HG03457 (cell line): ENCODE measurements around the gene RNF14.
A peak's percentile ranks its signal among the peaks of the same experiment; 100 is the strongest.
"Not testable (repeated sequence)": the region's sequence is repeated elsewhere in the genome, so short reads cannot be mapped to it uniquely, and the experiment has no call there.

Experiments
- ATAC-seq: cut with Tn5 transposase; IDR thresholded peaks from one replicate; pipeline ENCODE4 v1.9.1; 2021; ENCODE audit warnings: moderate number of reproducible peaks; ENCODE audit not compliant: unreplicated experiment

The RNF14 gene

GRCh38 chr5:142012792-142013388, 44.0 kb downstream of the RNF14 start, which contains the start of gene GNPDA1:
Gene GNPDA1, minus strand, starts transcription at chr5:142013027. Its CDS starts 992 bp downstream, at chr5:142012035.
- peak; percentile 39 for ATAC-seq

GRCh38 chr5:142013734-142014521, 45.0 kb downstream of the RNF14 start:
- no peak for ATAC-seq

GRCh38 chr5:142014911-142015584, 46.1 kb downstream of the RNF14 start:
- ATAC-seq: no peak

GRCh38 chr5:142015781-142016533, 47.1 kb downstream of the RNF14 start:
- peak; percentile 39 for ATAC-seq

GRCh38 chr5:142016556-142016955, 47.7 kb downstream of the RNF14 start:
- ATAC-seq: peak; percentile 31

GRCh38 chr5:142017832-142018427, 49.0 kb downstream of the RNF14 start:
- peak; percentile 35 for ATAC-seq

- no peak for ATAC-seq
These were observed 51.3 kb downstream of the RNF14 start for GRCh38 chr5:142020122-142020659.

GRCh38 chr5:142023836-142024235, 54.9 kb downstream of the RNF14 start:
- no peak for ATAC-seq

- peak; percentile 99 for ATAC-seq
These were observed 55.9 kb downstream of the RNF14 start for GRCh38 chr5:142024771-142025304.

- no peak for ATAC-seq
These were observed 56.7 kb downstream of the RNF14 start for GRCh38 chr5:142025637-142026036.

GRCh38 chr5:142032150-142032549, 63.2 kb downstream of the RNF14 start:
- ATAC-seq: no peak

GRCh38 chr5:142032747-142033631, 64.1 kb downstream of the RNF14 start:
- ATAC-seq: no peak

- not testable (repeated sequence) for ATAC-seq
These were observed 65.0 kb downstream of the RNF14 start for GRCh38 chr5:142033632-142034567.

- no peak for ATAC-seq
These were observed 66.1 kb downstream of the RNF14 start for GRCh38 chr5:142034994-142035393.

- ATAC-seq: no peak
These were observed 68.0 kb downstream of the RNF14 start for GRCh38 chr5:142036918-142037317.

- ATAC-seq: not testable (repeated sequence)
These were observed 68.7 kb downstream of the RNF14 start for GRCh38 chr5:142037599-142037998.

- no peak for ATAC-seq
These were observed 69.8 kb downstream of the RNF14 start for GRCh38 chr5:142038735-142039134.
